ENCODE measurements around the gene C4orf50.

- no peak for TF ChIP-seq EZH2 (IDR thresholded peaks at IDR 0.05; ENCODE audit: insufficient read depth, poor library complexity, severe bottlenecking)
- no peak for TF ChIP-seq EZH2phosphoT487 (IDR thresholded peaks at IDR 0.05; ENCODE audit: insufficient read depth, low read depth)
Measured at GRCh38 chr4:5899881-5900280, 118.3 kb downstream of the C4orf50 start.

All from GM23248 (cell line).